ENCODE results near the gene NEK1. TPM values are rescaled to one million over a fixed set of nuclear protein-coding genes. Genes with fewer than 3 reads are reported as not detected.

NEK1 gene
- polyA plus RNA-seq, 1 of the 3 experiments (the other 2 are of a cell fraction), result 2.0 TPM

GRCh38 chr4:169661761-169662160 lies 49.4 kb upstream of the NEK1 start:
- Histone ChIP-seq H3K4me2 (peak overlapping the region; percentile 66; the same call in 1 of the 2 replicates), H3K9me3 (no peaks in the 10 kb centered on the region), H3K4me1 (ENCODE audit: control insufficient read depth in 1 of 2, insufficient read depth in 2 of 2, low read depth in 1 of 2, low read length in 1 of 2) (peaks cover 33 to 38% of the 10 kb centered on the region in 2 experiments; a peak in 3 of 4 replicates), H3K9ac (peak overlapping the region; percentile 90; the same call in 1 of the 2 replicates), H3K4me3 (ENCODE audit: low read depth in 2 of 2, low read length in 1 of 2) (peak overlapping the region in 1 of 2 experiments; percentile 66; a peak in 1 of 4 replicates), H3K36me3 (replicated peaks in 1 of 2; ENCODE audit: control insufficient read depth in 1 of 2, insufficient read depth in 2 of 2, low read length in 1 of 2) (no peaks in the 10 kb centered on the region), H3K27ac (ENCODE audit: low read depth in 2 of 2, low read length in 1 of 2) (peak overlapping the region in 1 of 2 experiments; percentile 99; a peak in 2 of 4 replicates), H2AFZ (ENCODE audit: low read depth) (no peak overlapping the region), H3K9me2 (no peaks in the 10 kb centered on the region), H4K20me1 (ENCODE audit: insufficient read depth) (no peaks in the 10 kb centered on the region), H3K79me2 (ENCODE audit: insufficient read depth) (peaks cover 66% of the 10 kb centered on the region), H3F3A (replicated peaks; ENCODE audit: insufficient read depth) (peaks cover 54% of the 10 kb centered on the region), H3K27me3 (ENCODE audit: insufficient read depth) (no peaks in the 10 kb centered on the region)
- POLR2A ChIA-PET, result no interaction called here
- WGBS (ENCODE audit: low lambda C conversion rate), result 77% methylated on average over 1 of the region's 1 CpG
- TF ChIP-seq ELF1 (IDR thresholded peaks at IDR 0.05), result no peak
- no peak for TF ChIP-seq REST (IDR thresholded peaks at IDR 0.05; ENCODE audit: low read depth, low read length)
- TF ChIP-seq NRF1 (IDR thresholded peaks at IDR 0.05; ENCODE audit: low read depth, low read length), result no peak
- no peak for DNase-seq
- CTCF ChIA-PET, result interaction anchor here (1.1 to 5.1 kb wide), 3 partner anchors 42 to 149 kb away, joined by 4 to 19 read pairs (median 7); partner anchors contain the start of genes CLCN3 and NEK1

DNA sequence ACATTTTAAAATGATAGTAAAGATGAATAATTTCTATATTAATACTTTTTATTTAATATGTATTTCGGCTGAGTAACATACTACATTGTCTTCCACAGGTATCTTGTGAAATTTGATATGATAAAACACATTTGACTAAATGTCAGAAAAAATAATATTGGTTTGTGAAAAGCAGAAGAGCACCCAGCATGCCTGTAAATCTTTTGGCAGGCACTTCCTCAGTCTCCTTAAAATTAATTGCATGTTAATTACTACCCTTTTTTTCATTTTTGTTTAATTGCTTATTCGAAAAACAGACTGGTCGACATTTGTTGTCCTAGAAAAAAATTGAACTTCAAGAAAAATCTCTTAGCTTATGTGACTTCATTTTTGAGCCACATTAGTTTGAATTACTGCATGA lies 48.5 kb upstream of the NEK1 start:
- Histone ChIP-seq H2AFZ (ENCODE audit: low read depth) (no peak overlapping the region), H3K4me3 (ENCODE audit: low read depth in 2 of 2, low read length in 1 of 2) (peak overlapping the region; percentile 58 to 66; a peak in 3 of 4 replicates), H3F3A (replicated peaks; ENCODE audit: insufficient read depth) (peaks cover 52% of the 10 kb centered on the region), H3K9me3 (no peaks in the 10 kb centered on the region), H4K20me1 (ENCODE audit: insufficient read depth) (no peaks in the 10 kb centered on the region), H3K27ac (ENCODE audit: low read depth in 2 of 2, low read length in 1 of 2) (peak overlapping the region; percentile 93 to 99), H3K4me2 (peak overlapping the region; percentile 66; the same call in 1 of the 2 replicates), H3K4me1 (ENCODE audit: control insufficient read depth in 1 of 2, insufficient read depth in 2 of 2, low read depth in 1 of 2, low read length in 1 of 2) (peaks cover 31 to 38% of the 10 kb centered on the region in 2 experiments; a peak in 3 of 4 replicates), H3K27me3 (ENCODE audit: insufficient read depth) (no peaks in the 10 kb centered on the region), H3K36me3 (replicated peaks in 1 of 2; ENCODE audit: control insufficient read depth in 1 of 2, insufficient read depth in 2 of 2, low read length in 1 of 2) (no peaks in the 10 kb centered on the region), H3K79me2 (ENCODE audit: insufficient read depth) (peaks cover 65% of the 10 kb centered on the region), H3K9me2 (no peaks in the 10 kb centered on the region), H3K9ac (peak overlapping the region; percentile 90; the same call in 1 of the 2 replicates)
- no peak for TF ChIP-seq TAF1 (IDR thresholded peaks at IDR 0.05; ENCODE audit: borderline replicate concordance, low read depth, low read length)
- no peak for TF ChIP-seq RAD21 (IDR thresholded peaks at IDR 0.05; ENCODE audit: low read length)
- TF ChIP-seq RXRA (IDR thresholded peaks at IDR 0.05; ENCODE audit: borderline replicate concordance, low read depth), result no peak
- TF ChIP-seq FOXM1 (IDR thresholded peaks at IDR 0.05; ENCODE audit: low read depth), result no peak
- TF ChIP-seq MEF2A (IDR thresholded peaks at IDR 0.05; ENCODE audit: borderline replicate concordance, low read depth), result no peak
- no peak for TF ChIP-seq EZH2phosphoT487 (IDR thresholded peaks at IDR 0.05; ENCODE audit: borderline replicate concordance, low read depth)
- TF ChIP-seq EP300 (IDR thresholded peaks at IDR 0.05; ENCODE audit: borderline replicate concordance in 1 of 2, low read depth in 1 of 2, low read length in 1 of 2), result no peak
- no peak for TF ChIP-seq FOXJ3 (CRISPR knock-in tag; IDR thresholded peaks at IDR 0.05)
- no peak for TF ChIP-seq YY1 (IDR thresholded peaks at IDR 0.05; ENCODE audit: low read depth)
- no peak for TF ChIP-seq NFIC (IDR thresholded peaks at IDR 0.05; ENCODE audit: borderline replicate concordance)
- TF ChIP-seq PBX3 (IDR thresholded peaks at IDR 0.05), result no peak
- no peak for TF ChIP-seq ZBTB33 (IDR thresholded peaks at IDR 0.05; ENCODE audit: borderline replicate concordance, low read depth)
- no peak for TF ChIP-seq GABPA (IDR thresholded peaks at IDR 0.05; ENCODE audit: low read depth)
- TF ChIP-seq ELF1 (IDR thresholded peaks at IDR 0.05), result no peak
- TF ChIP-seq NRF1 (IDR thresholded peaks at IDR 0.05; ENCODE audit: low read depth, low read length), result no peak
- TF ChIP-seq FOSL2 (IDR thresholded peaks at IDR 0.05; ENCODE audit: borderline replicate concordance, low read depth), result no peak
- no peak for TF ChIP-seq USF2 (IDR thresholded peaks at IDR 0.05; ENCODE audit: borderline replicate concordance, low read depth, low read length)
- no peak for DNase-seq
- 39% methylated on average over 3 of the region's 3 CpGs for WGBS (ENCODE audit: low lambda C conversion rate)
- POLR2A ChIA-PET, result interaction anchor here (0.8 to 1.8 kb wide), 2 partner anchors 97 to 365 kb away, joined by 3 to 4 read pairs; partner anchors contain the start of genes HPF1 and MFAP3L
- CTCF ChIA-PET, result interaction anchor here (1.1 to 5.1 kb wide), 3 partner anchors 41 to 150 kb away, joined by 4 to 19 read pairs (median 6); partner anchors contain the start of genes CLCN3 and NEK1
